CD4-positive, alpha-beta T cell (primary cell): ENCODE results near the gene ZFP69. TPM values are rescaled to one million over a fixed set of nuclear protein-coding genes. Genes with fewer than 3 reads are reported as not detected.
A peak's percentile ranks its signal among the peaks of the same experiment; 100 is the strongest.

Source experiments
- ATAC-seq: fragments of 200-7000 bp; cut with Tn5 transposase; one replicate; pipeline ENCODE4 v1.10.0; 2022; ENCODE audit warnings: mild to moderate bottlenecking; ENCODE audit not compliant: poor library complexity
- CTCF ChIA-PET: fragments of 350-600 bp; sonication (Branson Sonifier 250); formaldehyde crosslinking; loops from one replicate; lab custom pipeline; 2021; ENCODE audit warnings: antibody characterized with exemption, inconsistent platforms; lab: Charles Lee
- POLR2A ChIA-PET: fragments of 350-600 bp; sonication (Branson Sonifier 250); formaldehyde crosslinking; loops from one replicate; lab custom pipeline; 2021; ENCODE audit warnings: antibody characterized with exemption, inconsistent platforms; lab: Charles Lee
- DNase-seq, 14 experiments: peaks; one replicate each; pipeline ENCODE4 v3.0.0-alpha.2; 2013 to 2020; ENCODE audit warnings: mixed read lengths in 2 of 14
- H3K27ac ChIP-seq, 2 donors: one replicate each; pipeline versions ENCODE4 v1.5.1 to v1.7.0; 2013; ENCODE audit warnings: low read length in 2 of 2, low read depth in 1 of 2, mild to moderate bottlenecking in 1 of 2
- H3K27me3 ChIP-seq, 2 experiments: 1 replicate in 1 of 2; 2 replicates in 1 of 2; pipeline versions ENCODE4 v1.6.1 to v1.7.0; 2013; ENCODE audit warnings: low read length in 2 of 2, control low read depth in 1 of 2, mild to moderate bottlenecking in 1 of 2, moderate library complexity in 1 of 2; ENCODE audit not compliant: insufficient read depth in 2 of 2, control insufficient read depth in 1 of 2
- H3K36me3 ChIP-seq: one replicate; pipeline ENCODE4 v1.6.1; 2013; ENCODE audit warnings: low read length, control low read depth; ENCODE audit not compliant: insufficient read depth
- H3K4me1 ChIP-seq: one replicate; pipeline ENCODE4 v1.6.1; 2013; ENCODE audit warnings: low read length, control low read depth; ENCODE audit not compliant: insufficient read depth
- H3K4me3 ChIP-seq: one replicate; pipeline ENCODE4 v1.5.1; 2013; ENCODE audit warnings: mild to moderate bottlenecking, low read length, moderate library complexity
- H3K9me3 ChIP-seq, 2 experiments: 1 replicate in 1 of 2; 2 replicates in 1 of 2; pipeline versions ENCODE4 v1.6.1 to v1.7.0; 2013; ENCODE audit warnings: low read length in 2 of 2, mild to moderate bottlenecking in 2 of 2, control low read depth in 1 of 2, moderate library complexity in 1 of 2; ENCODE audit not compliant: control insufficient read depth in 1 of 2, insufficient read depth in 1 of 2
- H3K27ac Mint-ChIP-seq: one replicate; pipeline ENCODE4 v1.8.0; 2020; ENCODE audit warnings: mixed read lengths
- H3K27me3 Mint-ChIP-seq: one replicate; pipeline ENCODE4 v1.8.0; 2021; ENCODE audit warnings: mixed read lengths
- H3K36me3 Mint-ChIP-seq: one replicate; pipeline ENCODE4 v1.8.0; 2021; ENCODE audit warnings: low read depth, mixed read lengths
- H3K4me1 Mint-ChIP-seq: one replicate; pipeline ENCODE4 v1.8.0; 2021; ENCODE audit warnings: low read depth, mixed read lengths
- H3K4me3 Mint-ChIP-seq: one replicate; pipeline ENCODE4 v1.8.0; 2020; ENCODE audit warnings: mild to moderate bottlenecking, mixed read lengths
- H3K9me3 Mint-ChIP-seq: one replicate; pipeline ENCODE4 v1.8.0; 2020; ENCODE audit warnings: mixed read lengths
- intact Hi-C, 2 experiments: fragments of 100-400 bp; cut with DNase I in 1 of 2; cut with micrococcal nuclease in 1 of 2; formaldehyde crosslinking; loops; one replicate each; pipeline versions ENCODE4 v1.15.1 to v1.9.0; 2023 to 2025; cut with DNase I, micrococcal nuclease
- total RNA-seq, 174 experiments: library from RNA in 2 of 174; stranded (reverse) in 2 of 174; gene quantifications; one replicate each; pipeline ENCODE4 v1.2.3 and lab custom pipeline; 2021 to 2026
- TF ChIP-seq, protein P1 (sequence below): fragments of 200-600 bp; IDR thresholded peaks from one replicate; pipeline ENCODE4 v1.8.0; 2022; ENCODE audit warnings: antibody characterized with exemption, mild to moderate bottlenecking

Gene ZFP69
- total RNA-seq, 2 experiments from 2014 or later, result 1.1 to 1.4 TPM

GRCh38 chr1:40539338-40539737 lies 62.2 kb downstream of the ZFP69 start:
- H3K4me3 ChIP-seq, result no peak overlapping the region
- no peaks in the 10 kb centered on the region for H3K9me3 ChIP-seq
- Mint-ChIP-seq H3K9me3 (no peaks in the 10 kb centered on the region), H3K4me1 (no peaks in the 10 kb centered on the region), H3K27me3 (no peaks in the 10 kb centered on the region), H3K4me3 (no peak overlapping the region), H3K36me3 (peaks cover 56% of the 10 kb centered on the region), H3K27ac (no peak overlapping the region)
- H3K36me3 ChIP-seq, result peaks cover 23% of the 10 kb centered on the region
- H3K4me1 ChIP-seq, result no peaks in the 10 kb centered on the region
- TF ChIP-seq, protein P1, sequence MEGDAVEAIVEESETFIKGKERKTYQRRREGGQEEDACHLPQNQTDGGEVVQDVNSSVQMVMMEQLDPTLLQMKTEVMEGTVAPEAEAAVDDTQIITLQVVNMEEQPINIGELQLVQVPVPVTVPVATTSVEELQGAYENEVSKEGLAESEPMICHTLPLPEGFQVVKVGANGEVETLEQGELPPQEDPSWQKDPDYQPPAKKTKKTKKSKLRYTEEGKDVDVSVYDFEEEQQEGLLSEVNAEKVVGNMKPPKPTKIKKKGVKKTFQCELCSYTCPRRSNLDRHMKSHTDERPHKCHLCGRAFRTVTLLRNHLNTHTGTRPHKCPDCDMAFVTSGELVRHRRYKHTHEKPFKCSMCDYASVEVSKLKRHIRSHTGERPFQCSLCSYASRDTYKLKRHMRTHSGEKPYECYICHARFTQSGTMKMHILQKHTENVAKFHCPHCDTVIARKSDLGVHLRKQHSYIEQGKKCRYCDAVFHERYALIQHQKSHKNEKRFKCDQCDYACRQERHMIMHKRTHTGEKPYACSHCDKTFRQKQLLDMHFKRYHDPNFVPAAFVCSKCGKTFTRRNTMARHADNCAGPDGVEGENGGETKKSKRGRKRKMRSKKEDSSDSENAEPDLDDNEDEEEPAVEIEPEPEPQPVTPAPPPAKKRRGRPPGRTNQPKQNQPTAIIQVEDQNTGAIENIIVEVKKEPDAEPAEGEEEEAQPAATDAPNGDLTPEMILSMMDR, result no peak
- ChIA-PET CTCF (no interaction called here), POLR2A (no interaction called here)
- H3K27me3 ChIP-seq, result no peaks in the 10 kb centered on the region
- ATAC-seq (no peak), DNase-seq (peak in 2 of 14 experiments; percentile 4 to 10)
- H3K27ac ChIP-seq, result no peak overlapping the region
- intact Hi-C loops, result no loop called here

Other genes starting within 250 kb of the ZFP69 start
- gene TMCO2, start 229.4 kb upstream of the ZFP69 start, total RNA-seq, result not detected
- gene ZMPSTE24, start 219.1 kb upstream of the ZFP69 start, total RNA-seq, result 1 to 10 TPM; 8.7 to 8.8 TPM
- 1 to 10 TPM; 2.4 to 3.0 TPM for gene COL9A2, start 160.0 kb upstream of the ZFP69 start, total RNA-seq
- gene SMAP2, start 103.6 kb upstream of the ZFP69 start, total RNA-seq, result 100 to 1,000 TPM; 214 to 216 TPM
- gene ZFP69B, start 26.8 kb upstream of the ZFP69 start, total RNA-seq, result 1 to 10 TPM; 1.8 to 2.4 TPM
- 1 to 10 TPM; 4.5 to 4.9 TPM for gene EXO5, start 31.5 kb downstream of the ZFP69 start, total RNA-seq
- 1 to 10 TPM; 1.3 to 1.7 TPM for gene ZNF684, start 54.3 kb downstream of the ZFP69 start, total RNA-seq
- gene RIMS3, start 188.4 kb downstream of the ZFP69 start, total RNA-seq, result 1 to 10 TPM in 1 of 2 experiments, under 1 TPM in 1; 0.99 to 1.1 TPM
- gene NFYC, start 214.4 kb downstream of the ZFP69 start, total RNA-seq, result 10 to 100 TPM; 28.6 to 35.2 TPM